HG03280 (cell line): ENCODE results near the gene ZNF326.

Source experiments
- ATAC-seq: cut with Tn5 transposase; IDR thresholded peaks from one replicate; pipeline ENCODE4 v1.9.1; 2021; ENCODE audit warnings: mild to moderate bottlenecking, moderate library complexity; ENCODE audit not compliant: unreplicated experiment

The ZNF326 gene, protein sequence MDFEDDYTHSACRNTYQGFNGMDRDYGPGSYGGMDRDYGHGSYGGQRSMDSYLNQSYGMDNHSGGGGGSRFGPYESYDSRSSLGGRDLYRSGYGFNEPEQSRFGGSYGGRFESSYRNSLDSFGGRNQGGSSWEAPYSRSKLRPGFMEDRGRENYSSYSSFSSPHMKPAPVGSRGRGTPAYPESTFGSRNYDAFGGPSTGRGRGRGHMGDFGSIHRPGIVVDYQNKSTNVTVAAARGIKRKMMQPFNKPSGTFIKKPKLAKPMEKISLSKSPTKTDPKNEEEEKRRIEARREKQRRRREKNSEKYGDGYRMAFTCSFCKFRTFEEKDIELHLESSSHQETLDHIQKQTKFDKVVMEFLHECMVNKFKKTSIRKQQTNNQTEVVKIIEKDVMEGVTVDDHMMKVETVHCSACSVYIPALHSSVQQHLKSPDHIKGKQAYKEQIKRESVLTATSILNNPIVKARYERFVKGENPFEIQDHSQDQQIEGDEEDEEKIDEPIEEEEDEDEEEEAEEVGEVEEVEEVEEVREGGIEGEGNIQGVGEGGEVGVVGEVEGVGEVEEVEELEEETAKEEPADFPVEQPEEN

DNA sequence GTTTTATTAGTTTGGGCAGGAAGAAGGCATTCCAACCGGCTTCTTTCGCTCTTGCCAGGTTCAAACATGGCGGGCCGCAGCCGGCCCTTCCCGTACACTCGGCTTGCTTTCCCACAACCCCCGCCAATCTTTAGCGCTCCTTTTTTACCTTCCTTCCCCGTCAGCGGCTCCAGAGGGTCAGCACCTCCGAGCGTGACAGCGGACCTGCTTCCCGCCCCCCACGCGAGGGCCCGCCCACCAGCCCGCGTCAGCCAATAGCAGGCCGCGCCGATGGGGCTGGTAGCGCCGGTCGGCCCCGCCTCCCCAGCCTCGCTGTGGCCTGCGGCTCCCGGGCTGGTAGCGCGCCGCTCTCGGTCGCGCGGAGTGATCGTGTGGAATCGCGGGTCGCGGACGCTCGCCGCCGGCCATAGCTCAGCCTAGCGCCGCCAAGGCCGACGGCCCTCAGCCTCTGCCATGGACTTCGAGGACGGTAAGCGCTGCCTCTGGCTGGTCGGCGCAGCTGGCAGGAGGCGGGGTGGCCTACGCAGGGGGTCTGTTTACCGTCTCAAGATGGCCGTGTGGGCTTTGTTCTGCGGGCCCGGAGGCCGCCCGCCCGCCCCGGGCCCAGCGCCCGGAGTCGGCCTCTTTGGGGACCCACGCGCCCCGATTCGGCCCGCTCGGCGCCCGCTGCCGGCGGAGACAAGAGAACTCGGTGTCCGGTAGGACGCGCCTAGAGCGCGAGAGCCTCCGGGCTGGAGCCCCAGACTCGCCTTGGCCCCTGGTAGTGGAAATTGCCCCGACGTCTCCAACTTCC, at the start of gene ZNF326:
Gene ZNF326, plus strand, starts transcription at position 306 of the 793 bp plus-strand sequence. Its CDS starts 148 bp downstream, at position 454.
- peak; percentile 98 for ATAC-seq

DNA sequence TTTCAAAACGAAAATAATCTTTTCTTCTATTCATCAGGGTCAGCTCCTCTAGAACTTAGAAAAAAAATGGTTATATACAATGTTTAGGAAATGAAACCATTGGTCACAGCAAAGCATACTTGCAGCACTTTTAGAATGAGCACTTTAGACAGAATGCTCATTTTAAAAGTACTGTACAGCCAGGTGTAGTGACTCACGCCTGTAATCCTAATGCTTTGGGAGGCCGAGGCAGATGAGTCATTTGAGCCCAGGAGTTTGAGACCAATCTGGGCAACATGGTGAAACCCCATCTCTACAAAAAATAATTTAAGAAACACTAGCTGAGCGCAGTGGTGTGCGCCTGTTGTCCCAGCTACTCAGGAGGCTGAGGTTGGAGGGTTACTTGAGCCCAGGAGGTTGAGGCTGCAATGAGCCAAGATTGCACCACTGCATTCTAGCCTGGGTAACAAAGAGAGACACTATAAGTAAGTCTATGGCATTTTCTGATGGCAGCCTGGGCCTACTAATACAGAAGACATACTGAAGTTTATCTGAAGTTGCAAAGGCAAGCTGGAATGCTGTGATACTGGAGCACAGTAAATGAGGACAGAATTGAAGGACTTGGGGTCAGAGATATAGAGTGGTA, 48.9 kb upstream of the ZNF326 start:
- peak; percentile 77 for ATAC-seq

DNA sequence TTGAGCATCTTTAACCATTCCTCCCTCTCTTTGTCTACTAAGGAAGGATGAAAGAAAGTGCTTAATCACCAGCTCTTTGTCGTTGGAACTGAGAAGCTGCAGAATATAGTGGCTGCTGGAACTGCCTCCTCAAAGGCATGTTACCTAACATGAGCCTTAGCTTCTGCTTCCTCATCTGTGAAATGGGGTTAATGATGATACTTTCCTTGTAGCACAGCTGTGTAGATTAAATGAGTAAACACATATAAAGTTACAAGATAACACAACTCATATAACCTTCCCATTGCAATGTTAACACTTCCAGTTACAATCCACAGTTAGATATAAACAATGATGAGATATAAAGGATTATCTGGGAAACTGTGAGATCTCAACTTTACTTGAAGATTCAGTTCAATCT, 48.4 kb upstream of the ZNF326 start:
- no peak for ATAC-seq

DNA sequence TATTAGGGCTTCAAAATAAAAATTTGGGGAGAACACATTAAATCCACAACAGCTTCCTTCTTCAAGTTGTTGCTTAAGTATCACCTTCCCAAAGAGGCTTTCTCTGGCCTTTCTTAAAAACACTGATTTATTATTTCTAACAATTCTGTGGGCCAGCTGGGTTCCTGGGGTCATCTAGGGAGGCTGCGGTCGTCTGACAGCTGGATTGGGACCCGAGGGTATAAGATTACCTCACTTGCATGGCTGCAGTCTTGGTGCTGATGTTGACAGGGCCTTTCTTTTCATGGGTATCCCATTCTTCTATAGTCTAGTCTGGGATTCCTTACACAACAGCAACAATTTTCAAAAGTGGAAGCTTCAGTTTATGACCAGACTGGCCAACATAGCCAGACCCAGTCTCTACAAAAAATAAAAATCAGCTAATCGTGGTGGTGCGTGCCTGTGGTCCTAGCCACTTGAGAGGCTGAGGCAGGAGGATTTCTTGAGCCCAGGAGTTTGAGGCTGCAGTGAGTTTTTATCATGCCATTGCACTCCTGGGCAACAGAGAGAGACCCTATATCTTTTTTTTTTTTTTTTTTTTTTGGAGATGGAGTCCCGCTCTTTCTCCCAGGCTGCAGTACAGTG, 46.1 kb upstream of the ZNF326 start:
- no peak for ATAC-seq

DNA sequence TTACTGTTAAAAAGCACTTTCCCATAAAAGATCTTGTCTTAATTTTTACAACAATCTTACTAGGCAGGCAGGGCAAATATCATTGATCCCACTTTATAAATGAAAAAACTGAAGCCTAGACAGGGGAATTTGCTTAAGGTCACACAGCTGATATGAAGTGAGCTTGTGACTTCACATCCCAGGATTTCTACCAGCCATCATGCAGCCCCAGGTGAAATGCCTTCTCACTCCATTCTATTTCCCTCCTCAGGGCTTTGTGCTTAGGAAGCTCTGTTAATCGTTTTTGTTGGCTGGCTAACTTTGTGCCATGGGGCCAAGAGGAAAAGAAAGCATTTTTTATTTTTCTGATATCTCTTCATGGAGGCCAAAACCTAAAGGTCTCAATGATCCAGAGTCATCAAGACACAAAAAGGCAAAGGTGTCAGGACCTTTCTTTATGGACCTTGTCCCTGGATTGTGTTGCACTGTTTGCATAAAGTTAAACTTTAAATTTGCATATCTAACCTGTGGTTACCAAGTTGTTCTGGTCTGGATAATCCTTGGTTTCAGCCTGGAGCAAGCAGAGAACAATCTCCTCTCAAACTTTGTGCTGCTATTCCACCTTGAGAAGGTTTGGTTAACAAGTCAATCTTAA, 44.8 kb upstream of the ZNF326 start:
- ATAC-seq = no peak

DNA sequence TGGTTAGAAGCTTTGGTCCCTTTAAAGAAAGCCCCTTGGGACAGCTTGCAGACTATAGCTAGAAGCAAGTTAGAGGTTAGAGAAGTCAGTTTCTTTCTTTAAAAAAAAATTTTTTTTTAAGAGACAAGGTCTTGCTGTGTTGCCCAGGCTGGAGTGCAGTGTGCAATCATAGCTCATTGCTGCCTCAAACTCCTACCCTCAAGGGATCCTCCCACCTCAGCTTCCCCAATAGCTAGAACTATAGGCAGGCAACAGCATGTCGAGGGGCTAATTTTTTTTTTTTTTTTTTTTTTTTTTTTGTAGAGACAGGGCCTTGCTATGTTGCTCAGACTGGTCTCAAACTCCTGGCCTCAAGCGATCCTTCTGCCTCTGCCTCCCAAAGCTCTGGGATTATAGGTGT, 44.2 kb upstream of the ZNF326 start:
- ATAC-seq = no peak

DNA sequence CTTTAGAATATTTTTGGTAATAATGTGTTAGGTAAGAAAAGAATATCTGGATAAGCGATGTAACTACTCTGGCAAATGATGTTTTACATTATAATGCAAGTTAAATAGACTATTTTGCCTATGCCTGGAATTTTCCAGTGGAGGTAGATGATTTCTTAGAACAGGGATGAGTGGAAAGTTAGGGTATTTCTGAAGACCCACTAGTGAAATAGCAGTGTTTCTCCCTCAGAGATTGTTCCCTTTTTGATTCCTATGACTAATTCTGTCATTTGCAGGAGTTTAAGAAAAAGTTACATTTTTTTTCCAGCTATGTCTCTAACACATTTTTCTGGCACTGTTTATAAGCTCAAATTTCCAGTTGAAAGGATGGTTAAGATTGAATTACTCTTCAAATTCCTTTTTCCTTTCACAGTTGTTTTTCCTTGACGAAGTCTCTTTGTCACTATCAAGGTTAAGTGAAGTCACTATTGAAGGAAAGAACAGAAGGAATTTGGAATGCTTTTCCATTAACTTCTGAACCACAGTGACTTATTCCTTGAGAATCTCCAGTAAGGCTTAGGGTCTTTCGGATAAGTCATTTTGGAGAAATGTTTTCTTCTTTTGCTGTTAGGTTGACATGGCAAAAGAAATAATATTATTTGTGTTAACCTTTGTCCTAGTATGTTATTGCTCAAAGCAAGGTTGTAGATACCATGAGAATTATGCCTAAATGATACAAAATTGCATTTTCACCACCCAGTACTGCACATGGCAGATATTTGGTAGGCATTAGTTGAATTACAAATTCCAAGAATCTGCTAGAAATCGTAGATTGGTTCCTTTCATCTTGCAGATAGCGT, 42.9 kb upstream of the ZNF326 start:
- ATAC-seq = no peak

DNA sequence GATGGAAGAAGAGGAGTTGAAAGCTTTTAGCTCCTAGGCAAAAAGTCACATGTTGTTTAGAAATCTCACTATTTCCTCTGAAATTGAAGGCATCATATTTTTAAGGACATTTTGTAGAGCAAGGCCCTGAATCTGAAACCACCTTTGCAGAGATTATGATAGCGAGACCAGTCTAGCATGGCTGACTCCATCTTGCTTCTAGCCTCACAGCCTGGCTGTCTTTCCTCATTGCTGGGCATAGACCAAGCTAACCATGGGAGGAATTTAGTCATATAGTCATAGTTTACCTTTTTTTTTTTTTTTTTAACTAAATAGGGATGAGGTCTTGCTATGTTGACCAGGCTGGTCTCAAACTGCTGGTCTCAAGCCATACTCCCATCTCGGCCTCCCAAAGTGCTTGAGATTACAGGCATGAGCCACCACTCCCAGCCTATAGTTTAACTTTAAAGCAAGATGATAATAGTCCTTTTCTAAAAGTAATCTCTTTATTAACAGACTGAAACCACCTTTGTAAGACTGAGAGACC, 42.2 kb upstream of the ZNF326 start:
- no peak for ATAC-seq

DNA sequence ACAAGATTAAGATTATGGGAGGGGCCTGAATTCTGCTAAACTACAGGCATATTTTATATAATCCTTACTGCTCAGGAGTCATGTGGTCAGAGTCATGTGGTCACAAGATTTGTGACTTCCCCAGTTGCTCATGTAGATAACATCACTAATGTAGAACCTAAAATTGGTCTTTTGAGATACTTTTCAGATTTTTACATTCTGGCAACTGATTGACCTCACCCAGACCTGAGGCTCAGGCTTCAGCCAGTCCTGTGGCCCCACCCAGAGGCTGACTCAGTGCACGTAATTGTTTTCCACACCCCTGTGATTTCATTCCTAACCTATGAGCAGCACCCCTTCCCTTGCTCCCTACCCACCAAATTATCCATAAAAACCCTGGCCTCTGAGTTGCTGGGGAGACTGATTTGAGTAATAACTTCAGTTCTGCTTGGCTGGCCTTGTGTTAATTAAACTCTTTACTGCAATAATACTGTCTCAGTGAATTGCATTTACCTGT, 41.7 kb upstream of the ZNF326 start:
- ATAC-seq = peak; percentile 47

DNA sequence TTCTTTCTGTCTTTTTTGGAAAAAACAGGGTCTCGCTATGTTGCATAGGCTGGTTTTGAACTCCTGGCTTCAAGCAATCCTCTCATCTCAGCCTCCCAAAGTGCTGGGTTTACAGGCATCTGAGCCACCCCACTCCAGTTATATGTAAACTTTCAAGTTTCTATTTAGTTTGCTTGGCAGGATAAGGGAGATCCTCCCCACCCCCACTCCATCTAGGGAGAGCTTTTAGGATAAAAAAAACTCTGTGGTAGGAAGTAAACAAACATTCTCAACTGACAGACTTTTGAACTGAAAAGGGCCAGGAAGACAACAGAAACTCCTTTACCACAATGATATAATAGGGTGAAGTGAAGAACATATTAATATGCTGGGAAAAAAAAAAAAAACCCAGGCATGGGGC, 41.0 kb upstream of the ZNF326 start:
- ATAC-seq = no peak

DNA sequence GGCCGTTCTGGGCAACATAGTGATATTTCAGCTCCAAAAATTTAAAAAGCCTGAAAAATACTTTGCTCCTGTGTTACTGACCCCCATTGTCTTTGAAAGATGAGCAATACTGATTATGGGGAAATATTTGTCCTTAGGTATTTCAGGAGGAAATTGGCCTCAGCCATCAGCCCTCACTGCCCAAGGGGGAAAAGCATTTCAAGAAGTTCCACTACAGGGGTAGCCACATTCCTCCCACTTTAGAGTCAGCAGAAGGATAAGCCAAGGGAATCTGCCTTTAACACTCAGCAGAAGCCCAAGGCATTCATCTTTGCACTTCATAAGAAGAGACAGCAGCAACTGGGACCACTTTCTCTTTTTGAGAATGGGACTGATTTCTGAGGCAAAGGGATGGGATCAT, 40.5 kb upstream of the ZNF326 start:
- ATAC-seq = no peak

DNA sequence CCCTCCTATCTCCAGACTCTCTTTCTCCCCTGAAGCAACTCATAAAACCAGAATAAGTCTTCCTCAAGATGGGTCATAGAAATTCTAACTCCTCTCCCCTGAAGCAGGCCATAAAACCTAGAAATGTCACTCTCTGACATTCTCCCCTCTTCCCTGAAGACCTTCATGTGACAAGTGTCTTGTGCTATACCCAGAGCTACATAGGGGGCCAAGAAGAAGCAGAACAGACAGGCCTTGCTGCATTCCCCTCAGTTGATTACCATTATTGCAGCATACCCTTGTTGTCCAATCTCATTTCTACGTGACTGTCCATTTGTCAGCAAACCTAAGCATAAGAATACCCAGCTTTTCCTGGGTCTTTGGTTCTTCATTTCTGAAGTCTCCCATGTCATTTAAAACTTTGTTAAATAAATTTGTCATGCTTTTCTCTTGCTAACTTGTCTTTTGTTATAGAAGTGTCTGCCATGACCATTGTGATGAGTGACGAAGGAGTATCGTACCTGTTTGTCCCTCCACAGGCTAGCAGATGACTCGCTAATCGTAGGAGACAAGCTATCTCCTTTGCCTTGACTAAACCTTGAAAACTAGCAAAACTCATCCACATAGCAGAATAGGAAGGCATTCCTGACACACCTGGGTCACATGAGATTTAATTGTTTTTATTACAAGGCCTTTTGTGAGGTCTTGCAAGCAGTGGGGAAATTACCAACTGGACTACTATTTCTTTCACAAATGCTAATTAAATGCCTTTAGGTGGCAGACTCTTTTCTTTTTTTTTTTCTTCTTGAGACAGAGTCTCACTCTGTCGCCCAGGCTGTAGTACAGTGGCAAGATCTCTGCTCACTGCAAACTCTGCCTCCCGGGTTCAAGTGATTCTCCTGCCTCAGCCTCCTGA, 39.4 kb upstream of the ZNF326 start:
- ATAC-seq = no peak

DNA sequence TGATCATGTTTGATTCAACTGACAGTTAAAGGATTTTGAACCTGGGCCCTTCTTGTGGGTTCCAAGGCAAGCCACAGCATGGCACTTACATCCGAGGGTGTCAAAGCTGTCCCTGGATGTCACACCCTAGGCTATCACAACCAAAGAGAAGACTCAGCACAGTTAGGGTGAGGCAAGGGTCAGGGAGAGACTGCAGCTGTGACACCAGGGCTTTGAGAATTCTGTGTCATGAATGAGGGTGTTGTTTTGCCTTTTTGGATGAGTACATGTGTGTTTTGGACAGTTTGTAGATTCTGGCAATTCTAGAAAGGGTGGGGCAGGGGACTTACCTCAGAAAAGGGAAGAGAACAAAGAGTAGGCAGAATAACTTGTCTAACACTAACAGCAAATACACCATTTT, 37.8 kb upstream of the ZNF326 start:
- ATAC-seq = no peak

DNA sequence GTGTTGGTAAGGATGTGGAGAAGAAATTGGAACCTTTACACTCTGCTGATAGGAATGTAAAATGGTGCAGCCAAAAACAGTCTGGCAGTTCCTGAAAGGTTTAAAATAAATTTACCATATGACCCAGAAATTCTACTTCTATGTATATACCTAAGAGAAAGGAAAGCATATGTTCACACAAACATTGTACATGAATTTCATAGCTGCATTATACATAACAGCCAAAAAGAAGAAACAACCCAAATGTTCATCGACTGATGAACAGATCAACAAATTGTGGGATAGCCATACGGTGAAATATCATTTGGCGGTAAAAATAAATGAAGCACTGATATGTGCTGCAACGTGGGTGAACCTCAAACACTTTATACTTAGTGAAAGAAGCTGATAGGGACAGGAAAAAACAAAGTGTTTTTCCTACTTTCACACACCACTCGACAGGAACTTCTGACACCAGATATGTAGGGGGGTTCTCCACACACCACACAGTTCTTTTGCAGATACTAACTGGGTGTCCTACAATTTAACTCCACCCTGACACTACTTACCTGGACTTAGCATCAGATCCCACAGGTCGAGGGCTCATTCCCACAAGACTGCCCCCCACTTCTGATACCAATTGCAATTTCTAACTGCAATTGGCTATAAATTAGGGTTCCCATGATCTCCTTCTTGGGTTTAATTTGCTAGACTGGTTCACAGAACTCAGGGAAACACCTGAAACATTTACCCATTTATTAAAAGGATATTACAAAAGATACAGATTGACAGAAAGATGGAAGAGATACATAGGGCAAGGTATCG, 35.9 kb upstream of the ZNF326 start:
- ATAC-seq = no peak

DNA sequence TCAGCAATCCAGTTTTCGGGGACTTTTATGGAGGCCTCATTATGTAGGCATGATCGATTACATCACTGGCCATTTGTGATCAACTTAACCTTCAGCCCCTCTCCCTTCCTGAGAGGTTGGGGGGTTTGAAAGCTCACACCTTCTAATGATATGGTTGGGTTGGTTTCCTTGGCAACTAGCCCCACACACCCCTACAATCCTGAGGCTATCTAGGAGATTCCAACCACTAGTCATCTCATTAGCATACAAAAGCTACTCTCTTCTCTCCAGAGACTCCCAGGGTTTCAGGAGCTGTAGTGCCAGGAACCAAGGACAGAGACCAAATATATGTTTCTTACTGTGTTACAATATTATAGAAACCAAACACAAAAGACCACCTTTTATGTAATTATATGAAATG, 35.2 kb upstream of the ZNF326 start:
- ATAC-seq = no peak

DNA sequence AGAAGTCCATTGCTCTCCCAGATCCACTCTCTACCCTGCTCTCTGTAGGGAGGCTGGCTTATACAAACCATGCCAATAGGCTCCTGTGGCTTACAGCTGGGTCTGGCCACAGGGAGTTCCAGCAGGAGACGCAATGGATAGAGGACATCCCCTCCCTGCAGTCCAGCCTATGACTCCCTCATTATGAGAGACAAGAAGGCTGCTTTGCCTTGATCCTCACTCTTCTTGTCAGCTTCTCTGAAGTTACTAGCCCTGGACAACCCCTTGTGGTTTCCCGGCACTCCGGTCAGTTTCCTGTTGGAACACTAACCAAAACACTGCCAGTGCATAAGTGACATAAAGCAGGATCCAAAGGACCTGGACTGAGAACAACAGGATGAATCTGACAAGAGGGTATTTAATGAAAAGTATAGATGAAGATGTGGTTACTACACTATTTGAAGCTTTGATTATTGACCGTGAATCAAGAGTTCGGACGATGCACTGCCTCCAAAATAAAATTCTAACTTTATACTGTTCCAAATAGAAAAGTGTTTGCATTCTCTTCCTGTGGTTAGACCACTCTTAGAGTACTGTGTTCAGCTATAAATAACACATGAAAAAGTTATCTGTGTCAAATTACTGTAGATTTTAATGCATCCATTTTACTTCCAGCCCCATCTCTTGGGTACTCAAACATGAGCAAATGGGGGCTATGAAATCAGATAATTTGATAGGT, 32.7 kb upstream of the ZNF326 start:
- no peak for ATAC-seq

DNA sequence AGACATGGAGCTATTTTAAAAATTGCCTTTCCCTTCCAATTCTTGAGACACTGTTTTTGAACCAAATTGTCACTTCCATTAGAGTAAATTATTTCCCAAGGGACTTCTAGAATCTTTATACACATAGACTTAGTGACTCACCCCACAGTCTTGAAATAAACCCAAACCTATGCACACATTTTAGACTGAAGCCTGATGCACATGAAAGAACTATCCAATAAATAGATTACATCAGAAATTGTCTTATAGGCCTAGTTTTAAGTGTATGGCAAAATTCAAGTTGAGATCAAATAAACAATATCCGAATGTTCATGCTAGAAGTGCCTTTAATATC, 32.2 kb upstream of the ZNF326 start:
- no peak for ATAC-seq
